Lung (tissue), 12 donors: ENCODE results near the gene ANKRD66. TPM values are rescaled to one million over a fixed set of nuclear protein-coding genes. Genes with fewer than 3 reads are reported as not detected.

Experiments used
- ATAC-seq: fragments of 200-7000 bp; cut with Tn5 transposase; one replicate; pipeline ENCODE4 v1.9.1; 2020; ENCODE audit warnings: moderate number of reproducible peaks; ENCODE audit not compliant: insufficient read depth, low FRiP score
- DNase-seq, 3 donors: peaks; one replicate each; pipeline ENCODE4 v3.0.0-alpha.2; 2013 to 2017
- H3K27ac ChIP-seq, 2 donors: one replicate each; pipeline ENCODE4 v1.5.1; 2013; ENCODE audit warnings: mild to moderate bottlenecking in 2 of 2, moderate library complexity in 2 of 2, control low read depth in 1 of 2, inconsistent platforms in 1 of 2, low read depth in 1 of 2, low read length in 1 of 2
- H3K27me3 ChIP-seq, 3 donors: one replicate each; pipeline ENCODE4 v1.5.1; 2013; ENCODE audit warnings: low read length in 2 of 3; ENCODE audit not compliant: control insufficient read depth in 3 of 3, insufficient read depth in 3 of 3
- H3K36me3 ChIP-seq, 4 donors: one replicate each; pipeline ENCODE4 v1.5.1; 2013; ENCODE audit warnings: low read length in 4 of 4, mild to moderate bottlenecking in 1 of 4, moderate library complexity in 1 of 4; ENCODE audit not compliant: control insufficient read depth in 4 of 4, insufficient read depth in 4 of 4
- H3K4me1 ChIP-seq, 5 donors: one replicate each; pipeline ENCODE4 v1.5.1; 2013; ENCODE audit warnings: low read length in 5 of 5, mild to moderate bottlenecking in 2 of 5, moderate library complexity in 1 of 5; ENCODE audit not compliant: control insufficient read depth in 5 of 5, insufficient read depth in 5 of 5
- H3K4me3 ChIP-seq: one replicate; pipeline ENCODE4 v1.5.1; 2013; ENCODE audit warnings: mild to moderate bottlenecking, control low read depth, moderate library complexity
- H3K9ac ChIP-seq, 2 donors: one replicate each; pipeline ENCODE4 v1.5.1; 2013; ENCODE audit warnings: low read length in 2 of 2, control low read depth in 1 of 2; ENCODE audit not compliant: insufficient read depth in 1 of 2
- H3K9me3 ChIP-seq, 4 donors: one replicate each; pipeline ENCODE4 v1.5.1; 2013; ENCODE audit warnings: low read length in 3 of 4, mild to moderate bottlenecking in 1 of 4, moderate library complexity in 1 of 4; ENCODE audit not compliant: control insufficient read depth in 4 of 4, insufficient read depth in 3 of 4
- WGBS, 2 donors: extraction: QIAGEN DNeasy Blood & Tissue Kit; methylation state at CpG; one replicate each; pipeline ENCODE4 v1.1.7; 2013; 5-methylcytosine and 5-hydroxymethylcytosine counted together
- polyA plus RNA-seq, 2 donors: library from polyadenylated mRNA; stranded (reverse); fragments of 200-250 nt; gene quantifications; one replicate each; pipeline ENCODE4 v1.2.1, GENCODE V29; 2013
- total RNA-seq, 2 donors: library from RNA; depleted of rRNA in 1 of 2; stranded (reverse); fragments of >200 nt in 1 of 2; gene quantifications; one replicate each; pipeline ENCODE4 v1.2.1, GENCODE V29; 2014 to 2021
- TF ChIP-seq, protein P1 (sequence below): IDR thresholded peaks from 2 replicates; pipeline ENCODE4 v1.5.1; 2012; ENCODE audit warnings: mild to moderate bottlenecking; ENCODE audit errors: control extremely low read depth, extremely low read depth
- donor health status: control.
- donor health status: control.
- donor health status: Bipolar disorder and iron deficiency.
- donor health status: healthy.
- donor health status: DM: yes; HTN: yes; CAD: no.

Gene ANKRD66
- total and polyA plus RNA-seq, 4 donors = 5.1 to 12.4 (median 8.4) TPM

- Histone ChIP-seq H3K9ac (no peak within 1 kb of the TSS), H3K36me3 (no peaks in the 10 kb centered on the region), H3K4me3 (no peak within 1 kb of the TSS), H3K9me3 (no peaks in the 10 kb centered on the region), H3K4me1 (no peaks in the 10 kb centered on the region), H3K27ac (no peak within 1 kb of the TSS), H3K27me3 (peaks cover 0 to 5% (median 0%) of the 10 kb centered on the region in 3 donors)
- WGBS, 2 donors = 83 to 92% methylated on average over 8 of the region's 8 CpGs
- DNase-seq = no peak
- TF ChIP-seq, protein P1, sequence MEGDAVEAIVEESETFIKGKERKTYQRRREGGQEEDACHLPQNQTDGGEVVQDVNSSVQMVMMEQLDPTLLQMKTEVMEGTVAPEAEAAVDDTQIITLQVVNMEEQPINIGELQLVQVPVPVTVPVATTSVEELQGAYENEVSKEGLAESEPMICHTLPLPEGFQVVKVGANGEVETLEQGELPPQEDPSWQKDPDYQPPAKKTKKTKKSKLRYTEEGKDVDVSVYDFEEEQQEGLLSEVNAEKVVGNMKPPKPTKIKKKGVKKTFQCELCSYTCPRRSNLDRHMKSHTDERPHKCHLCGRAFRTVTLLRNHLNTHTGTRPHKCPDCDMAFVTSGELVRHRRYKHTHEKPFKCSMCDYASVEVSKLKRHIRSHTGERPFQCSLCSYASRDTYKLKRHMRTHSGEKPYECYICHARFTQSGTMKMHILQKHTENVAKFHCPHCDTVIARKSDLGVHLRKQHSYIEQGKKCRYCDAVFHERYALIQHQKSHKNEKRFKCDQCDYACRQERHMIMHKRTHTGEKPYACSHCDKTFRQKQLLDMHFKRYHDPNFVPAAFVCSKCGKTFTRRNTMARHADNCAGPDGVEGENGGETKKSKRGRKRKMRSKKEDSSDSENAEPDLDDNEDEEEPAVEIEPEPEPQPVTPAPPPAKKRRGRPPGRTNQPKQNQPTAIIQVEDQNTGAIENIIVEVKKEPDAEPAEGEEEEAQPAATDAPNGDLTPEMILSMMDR = no peak
- ATAC-seq = no peak
Measured at GRCh38 chr6:46793138-46793537, 46.4 kb downstream of the ANKRD66 start, which contains the start of gene MEP1A. Gene MEP1A (plus strand): TSS chr6:46793389. CDS start chr6:46793399, 10 bp downstream.

GRCh38 chr6:46794068-46794467, 47.3 kb downstream of the ANKRD66 start:
- 79 to 87% methylated on average over 3 of the region's 3 CpGs for WGBS, 2 donors
- no peak overlapping the region for H3K9ac ChIP-seq
- peaks cover 0 to 5% (median 0%) of the 10 kb centered on the region in 3 donors for H3K27me3 ChIP-seq
- H3K4me3 ChIP-seq = no peak overlapping the region
- H3K9me3 ChIP-seq = no peaks in the 10 kb centered on the region
- no peaks in the 10 kb centered on the region for H3K4me1 ChIP-seq
- no peak overlapping the region for H3K27ac ChIP-seq
- no peaks in the 10 kb centered on the region for H3K36me3 ChIP-seq
- ATAC-seq (no peak), DNase-seq (no peak)
- TF ChIP-seq, protein P1 = no peak

DNA sequence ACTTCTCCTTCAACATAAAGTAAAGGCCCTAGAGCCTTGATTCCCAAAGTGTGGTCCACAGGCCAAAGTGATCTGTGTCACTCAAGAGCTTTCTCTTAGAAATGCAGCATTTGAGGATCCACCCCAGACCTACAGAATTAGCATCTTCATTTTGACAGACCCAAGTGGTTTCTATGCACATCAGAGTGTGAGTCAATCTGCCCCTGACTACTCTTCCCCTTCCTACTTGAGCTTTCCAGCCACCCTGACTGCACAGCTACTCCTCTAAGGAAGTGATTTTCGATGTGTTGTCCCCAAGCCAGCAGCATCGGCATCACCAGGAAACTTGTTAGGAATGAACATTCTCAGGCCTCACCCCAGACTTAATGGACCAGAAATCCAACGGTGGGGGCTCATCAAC, 49.1 kb downstream of the ANKRD66 start:
- Histone ChIP-seq H3K9me3 (no peaks in the 10 kb centered on the region), H3K36me3 (no peaks in the 10 kb centered on the region), H3K27ac (no peak overlapping the region), H3K9ac (no peak overlapping the region), H3K27me3 (peaks cover 0 to 5% (median 0%) of the 10 kb centered on the region in 3 donors), H3K4me3 (no peak overlapping the region), H3K4me1 (no peaks in the 10 kb centered on the region)
- DNase-seq = no peak
- no peak for ATAC-seq
- TF ChIP-seq, protein P1 = no peak
- WGBS, 2 donors = 78 to 92% methylated on average over 3 of the region's 3 CpGs
